Activated T-helper 1 cell treated with Interleukin-2 at 50 U/mL for 16 hours (primary cell): ENCODE results near the gene ANKRD53.

Experiments
- DNase-seq: peaks from one replicate; pipeline ENCODE4 v3.0.0-alpha.2; 2020; ENCODE audit warnings: low read depth

Gene ANKRD53

DNA sequence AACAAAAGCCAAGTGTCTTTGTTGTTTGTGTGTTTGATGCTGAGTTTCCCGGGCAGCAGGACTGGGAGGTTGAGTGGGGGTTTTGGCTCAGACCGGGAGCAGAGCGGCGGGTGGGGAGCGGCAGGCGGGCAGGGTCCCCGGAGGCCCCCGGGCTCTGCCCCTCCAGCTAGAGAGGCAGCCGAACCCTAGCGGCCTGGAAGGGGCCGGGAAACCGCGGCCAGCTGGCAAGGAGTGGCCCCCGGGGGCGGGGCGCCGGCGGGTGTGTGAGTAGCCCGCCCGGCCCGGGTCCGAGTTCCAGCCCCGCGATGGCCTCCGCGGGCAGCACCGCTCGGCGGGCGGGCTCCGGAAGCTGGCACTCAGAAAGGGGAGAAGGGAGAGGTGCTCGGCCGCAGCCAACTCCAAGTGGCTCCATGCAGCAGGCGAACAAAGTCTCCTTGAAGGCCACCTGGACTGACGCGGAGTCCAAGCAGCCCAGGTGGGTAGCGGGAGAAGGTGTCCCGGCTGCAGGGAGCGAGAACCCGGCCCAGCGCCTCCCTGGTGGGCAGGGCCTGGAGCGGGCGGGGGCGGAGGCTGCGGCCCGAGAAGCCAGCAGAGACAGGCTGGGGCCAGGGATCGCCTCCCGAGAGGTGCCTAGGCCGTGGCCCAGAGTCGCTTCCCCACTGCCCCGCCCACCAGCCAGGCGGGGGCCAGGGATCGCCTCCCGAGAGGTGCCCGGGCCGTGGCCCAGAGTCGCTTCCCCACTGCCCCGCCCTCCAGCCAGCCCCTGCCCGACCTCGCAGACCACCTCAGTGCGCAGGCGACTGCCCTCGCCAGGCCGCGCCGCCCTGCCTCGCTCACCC is at the start of gene ANKRD53:
ANKRD53 (plus strand) TSS at position 290 of the 839 bp plus-strand sequence; CDS start at position 306, 16 bp downstream.
- no peak for DNase-seq

- DNase-seq, result no peak
Observed at GRCh38 chr2:70930371-70931329, 47.8 kb upstream of the ANKRD53 start.

DNA sequence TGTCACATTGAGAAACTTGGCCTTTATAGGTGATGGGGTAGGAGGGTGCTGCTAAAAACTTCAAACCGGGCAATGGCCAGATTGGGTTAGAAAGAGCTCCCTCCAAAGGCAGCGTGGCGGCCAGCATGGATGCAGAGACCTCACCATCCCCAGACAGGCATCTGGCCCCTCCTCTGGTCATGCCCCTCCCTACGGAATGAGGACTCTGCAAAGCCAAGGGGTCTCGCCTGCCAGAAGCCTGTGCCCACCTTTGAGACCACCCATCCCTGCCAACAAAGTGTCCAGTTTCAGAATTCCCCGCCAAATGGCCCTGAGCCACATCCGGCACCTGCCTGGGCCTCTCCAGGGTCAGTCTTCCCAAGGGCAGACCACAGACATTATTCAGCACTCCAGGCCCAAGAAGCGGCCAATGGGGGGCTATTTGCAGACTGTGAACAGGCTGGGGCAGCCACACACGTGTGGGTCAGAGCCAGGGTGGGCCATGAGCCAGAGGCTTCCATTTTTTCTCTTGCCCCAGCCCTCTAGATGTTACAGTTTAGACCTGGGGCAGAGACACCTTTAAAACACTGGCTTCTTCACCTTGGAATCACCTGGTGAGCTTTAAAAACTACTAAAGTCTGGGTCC is 46.9 kb upstream of the ANKRD53 start:
- no peak for DNase-seq

- no peak for DNase-seq
Observed at GRCh38 chr2:70932631-70933230, 45.7 kb upstream of the ANKRD53 start.

- DNase-seq, result no peak
Observed at GRCh38 chr2:70934981-70935380, 43.4 kb upstream of the ANKRD53 start.

- no peak for DNase-seq
Observed at GRCh38 chr2:70935468-70936164, 42.8 kb upstream of the ANKRD53 start, which contains the start of gene ATP6V1B1. ATP6V1B1 (plus strand) TSS chr2:70935900; CDS start chr2:70935955, 55 bp downstream.

- no peak for DNase-seq
Observed at GRCh38 chr2:70936165-70936978, 42.1 kb upstream of the ANKRD53 start.

GRCh38 chr2:70936979-70937811 is 41.2 kb upstream of the ANKRD53 start:
- DNase-seq, result no peak

DNA sequence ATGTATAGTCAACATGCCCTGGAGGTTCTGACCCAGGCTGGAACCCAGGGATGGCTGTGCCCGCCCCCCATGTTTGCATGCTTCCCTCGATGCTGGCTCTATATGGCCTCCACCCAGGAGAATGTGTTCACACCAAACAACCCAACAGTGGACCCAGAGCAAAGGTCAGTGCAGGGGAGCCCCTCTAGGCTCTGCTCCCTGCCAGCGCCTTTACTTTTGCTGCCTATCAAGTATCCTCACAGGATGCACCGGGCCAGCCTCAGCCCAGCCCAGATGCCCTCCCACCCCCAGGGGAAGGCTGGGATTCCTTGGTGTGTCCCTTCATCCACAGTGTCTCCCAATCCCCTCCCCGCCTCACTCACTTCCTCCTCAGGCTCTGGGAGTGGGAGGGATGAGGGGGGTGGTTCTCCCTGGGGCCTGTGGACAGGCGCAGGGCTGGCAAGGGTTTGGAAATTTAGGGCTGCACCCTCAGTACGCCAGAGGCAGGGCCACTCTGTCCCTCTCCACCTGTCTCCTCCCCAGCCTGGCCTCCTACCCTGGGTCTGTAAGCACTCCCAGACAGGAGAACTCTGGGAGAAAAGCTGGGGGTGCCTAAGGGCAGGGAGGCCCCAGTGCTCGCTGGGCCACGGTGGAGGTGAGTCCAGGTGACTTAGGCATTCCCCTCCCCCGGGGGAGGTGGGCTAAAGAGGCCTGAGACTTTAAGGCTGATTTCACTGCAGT is 40.4 kb upstream of the ANKRD53 start:
- no peak for DNase-seq

- DNase-seq, result no peak
Observed at GRCh38 chr2:70938586-70938950, 39.9 kb upstream of the ANKRD53 start.

DNA sequence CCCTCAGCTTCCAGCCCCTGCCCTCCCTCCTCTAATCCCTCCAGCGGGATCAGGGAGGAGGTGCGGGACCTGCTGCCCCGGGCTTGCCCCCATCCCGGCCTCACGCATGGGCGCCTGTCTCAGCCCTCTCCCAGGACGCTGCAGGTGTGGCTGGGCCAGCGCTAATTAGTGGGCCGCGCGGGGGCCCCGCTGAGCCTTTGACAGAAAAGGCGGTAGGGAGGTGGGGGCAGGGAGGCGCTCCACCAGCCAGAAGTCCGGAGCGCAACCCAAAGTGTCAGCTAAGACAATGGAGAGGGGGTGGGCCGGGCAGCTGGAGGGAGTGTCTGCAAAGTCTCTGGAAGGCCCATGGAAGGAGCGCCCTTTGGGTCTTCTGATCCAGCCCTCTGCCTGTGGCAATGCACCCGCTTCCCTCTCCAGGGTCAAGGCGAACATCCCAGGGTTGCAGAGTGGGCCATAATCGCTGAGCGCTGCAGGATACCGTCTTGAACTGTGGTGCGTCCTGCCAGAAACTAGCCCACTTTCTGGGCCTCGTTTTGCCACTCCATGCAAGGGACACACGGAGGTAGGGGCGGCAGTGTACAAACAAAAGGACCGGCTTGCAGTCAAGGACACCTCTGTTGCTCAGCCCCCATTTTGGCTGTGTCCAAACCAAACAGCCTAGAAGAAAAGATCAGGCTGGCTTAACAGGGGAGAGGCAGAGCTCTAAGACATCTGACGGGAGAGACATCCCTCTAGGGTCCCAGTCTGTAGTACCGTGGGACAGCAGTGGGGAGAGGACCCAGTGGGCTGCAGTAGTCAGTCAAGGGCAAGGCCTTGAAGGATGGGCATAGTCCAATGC is 39.2 kb upstream of the ANKRD53 start:
- DNase-seq, result no peak

DNA sequence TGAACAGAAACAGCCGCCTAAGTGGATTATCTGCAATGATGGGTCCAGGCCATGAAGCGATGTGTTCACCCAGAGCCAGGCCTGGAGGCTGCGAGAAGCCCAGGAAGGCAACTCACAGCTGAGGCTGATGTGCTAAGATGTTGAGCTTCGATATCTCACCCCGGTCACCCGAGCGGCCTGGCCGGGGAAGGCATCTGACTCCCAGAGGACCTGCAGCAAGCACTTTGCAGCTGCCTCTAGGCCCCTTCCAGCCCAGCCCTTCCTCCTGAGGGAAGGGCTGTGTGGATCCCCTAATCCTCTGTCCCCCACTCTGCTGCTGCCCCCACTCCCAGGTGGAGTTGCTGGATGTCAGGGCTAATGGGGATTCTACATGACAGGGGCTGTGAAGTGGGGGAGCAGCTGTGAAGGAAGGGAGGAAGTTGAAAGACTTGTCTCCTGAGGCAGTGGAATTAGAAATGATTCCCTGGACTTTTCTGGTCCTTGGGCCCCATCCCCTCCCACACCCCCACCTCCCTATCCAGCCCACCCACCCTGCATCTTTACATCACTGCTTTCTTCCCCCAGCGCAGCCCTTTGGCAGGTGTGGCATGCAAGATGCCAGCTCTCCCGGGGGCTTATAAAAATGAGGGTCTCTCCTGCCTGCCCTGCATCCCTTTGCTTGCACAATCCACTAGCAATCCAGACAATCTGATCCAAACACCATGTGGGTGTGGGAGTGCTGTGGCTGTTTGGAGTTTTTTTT is 38.4 kb upstream of the ANKRD53 start:
- no peak for DNase-seq

- no peak for DNase-seq
Observed at GRCh38 chr2:70941186-70941585, 37.2 kb upstream of the ANKRD53 start.

DNA sequence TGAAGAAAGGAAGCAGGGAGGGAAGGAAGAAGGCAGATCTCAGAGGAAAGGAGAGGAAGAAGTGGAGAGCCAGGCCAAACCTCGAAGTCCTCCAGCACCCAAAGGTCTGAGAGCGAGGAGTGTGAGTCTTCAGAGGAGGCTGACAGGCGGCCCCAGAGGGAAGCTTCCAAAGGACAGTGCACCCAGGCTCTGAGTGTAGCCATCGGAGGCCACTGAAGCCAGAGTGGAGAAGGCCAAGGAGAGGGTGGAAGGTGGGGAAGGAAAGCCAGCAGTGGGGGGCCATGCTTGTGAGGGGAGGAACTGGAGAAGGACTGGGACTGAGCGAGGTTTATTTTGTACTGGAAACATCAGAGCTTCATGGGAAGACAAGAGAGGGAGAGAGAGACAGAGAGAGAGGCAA is 36.7 kb upstream of the ANKRD53 start:
- DNase-seq, result no peak

DNA sequence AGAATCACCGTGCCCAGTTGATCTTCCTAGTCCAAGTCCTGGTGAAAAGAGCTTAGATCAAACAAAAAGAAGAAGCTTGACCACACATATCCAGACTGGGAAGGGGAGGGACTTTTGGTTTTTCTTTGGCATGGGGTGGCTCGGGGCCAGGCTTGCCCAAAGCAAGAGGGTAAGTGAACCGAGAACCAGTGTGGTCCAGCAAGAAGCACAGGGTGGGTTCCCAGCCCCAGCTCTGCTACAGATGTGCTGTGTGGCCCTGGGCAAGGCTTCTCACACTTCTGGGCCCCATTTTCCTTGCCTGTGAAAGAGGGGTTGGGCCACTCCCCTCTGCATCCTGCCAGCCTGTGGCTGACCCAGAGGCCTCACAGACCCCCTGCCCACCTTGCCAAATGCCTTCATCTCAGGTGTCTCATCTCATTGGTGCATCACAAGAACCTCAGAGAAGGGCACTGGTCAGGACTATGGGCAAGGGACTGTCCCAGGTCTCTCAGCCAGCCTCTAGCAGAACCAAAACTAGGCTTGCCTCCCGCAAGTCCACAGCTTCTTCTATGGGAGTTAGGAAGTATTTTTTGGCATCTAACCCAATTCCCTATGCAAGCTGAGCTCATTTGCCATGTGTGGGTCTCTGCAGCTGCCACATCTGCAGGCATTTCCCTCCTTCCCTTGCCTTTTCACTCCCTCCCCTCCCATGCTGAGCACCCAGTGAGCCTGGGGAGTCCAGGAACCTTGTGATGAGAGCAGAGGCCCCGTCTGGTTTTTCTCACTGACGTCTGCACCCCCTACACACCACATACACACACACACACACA is 35.8 kb upstream of the ANKRD53 start:
- no peak for DNase-seq

GRCh38 chr2:70943205-70943871 is 35.1 kb upstream of the ANKRD53 start:
- DNase-seq, result no peak
